ENCODE results near the gene GSX2. TPM values are rescaled to one million over a fixed set of nuclear protein-coding genes. Genes with fewer than 3 reads are reported as not detected.

GSX2 gene
- total and polyA plus RNA-seq, 8 donors = not detected

GRCh38 chr4:54096295-54096962, 3.5 kb upstream of the GSX2 start:
- H3K4me1 ChIP-seq = peaks cover 4 to 28% (median 12%) of the 10 kb centered on the region in 3 donors
- FAIRE-seq = no peak
- no peak for TF ChIP-seq CTCF (IDR thresholded peaks at IDR 0.05)

GRCh38 chr4:54097152-54097551, 2.8 kb upstream of the GSX2 start:
- no peak for TF ChIP-seq CTCF (IDR thresholded peaks at IDR 0.05)
- ATAC-seq = no peak
- peaks cover 0 to 82% (median 9%) of the 10 kb centered on the region in 4 donors for H3K27me3 ChIP-seq
- WGBS, 2 donors = 46 to 49% methylated on average over 6 of the region's 6 CpGs
- no peaks in the 10 kb centered on the region for H3K9me3 ChIP-seq
- H3K27ac ChIP-seq = no peak overlapping the region
- no peak for DNase-seq
- no peak for FAIRE-seq
- H3K4me3 ChIP-seq = no peak overlapping the region
- peaks cover 2 to 25% (median 12%) of the 10 kb centered on the region in 3 donors for H3K4me1 ChIP-seq
- intact Hi-C loops (cut with DNase I) = no loop called here
- no peaks in the 10 kb centered on the region for H3K36me3 ChIP-seq

More at GRCh38 chr4:54096295-54096962, 3.5 kb upstream of the GSX2 start:
- no peak for DNase-seq
- ATAC-seq = no peak
- Histone ChIP-seq H3K27ac (no peak overlapping the region), H3K36me3 (no peaks in the 10 kb centered on the region), H3K9me3 (no peaks in the 10 kb centered on the region), H3K27me3 (peaks cover 0 to 75% (median 9%) of the 10 kb centered on the region in 4 donors), H3K4me3 (no peak overlapping the region)
- 30 to 36% methylated on average over 13 of the region's 13 CpGs for WGBS, 2 donors
- intact Hi-C loops (cut with DNase I) = no loop called here

GRCh38 chr4:54098375-54098774, 1.6 kb upstream of the GSX2 start:
- no peaks in the 10 kb centered on the region for H3K9me3 ChIP-seq
- no peaks in the 10 kb centered on the region for H3K36me3 ChIP-seq
- FAIRE-seq (no peak), DNase-seq (no peak), ATAC-seq (no peak)
- no peak overlapping the region for H3K4me3 ChIP-seq
- H3K4me1 ChIP-seq = peaks cover 0 to 21% (median 12%) of the 10 kb centered on the region in 3 donors
- no peak for TF ChIP-seq CTCF (IDR thresholded peaks at IDR 0.05)
- intact Hi-C loops (cut with DNase I) = no loop called here
- H3K27me3 ChIP-seq = peaks cover 0 to 80% (median 8%) of the 10 kb centered on the region in 4 donors
- H3K27ac ChIP-seq = no peak overlapping the region
- 16 to 19% methylated on average over 5 of the region's 5 CpGs for WGBS, 2 donors

GRCh38 chr4:54099287-54099747, 646 bp upstream of the GSX2 start:
- WGBS, 2 donors = 2% methylated on average over 17 of the region's 17 CpGs
- FAIRE-seq = no peak
- intact Hi-C loops (cut with DNase I) = no loop called here
- Histone ChIP-seq H3K27me3 (peaks cover 0 to 77% (median 10%) of the 10 kb centered on the region in 4 donors), H3K4me1 (peaks cover 0 to 21% (median 12%) of the 10 kb centered on the region in 3 donors), H3K4me3 (peak overlapping the region in 1 of 4 donors; percentile 30), H3K27ac (no peak overlapping the region), H3K9me3 (no peaks in the 10 kb centered on the region), H3K36me3 (no peaks in the 10 kb centered on the region)
- TF ChIP-seq CTCF (IDR thresholded peaks at IDR 0.05) = no peak
- no peak for DNase-seq
- peak in 2 of 4 donors; percentile 10 to 39 for ATAC-seq
